Measurements from ENCODE around the gene CEND1.

The CEND1 gene

GRCh38 chr11:811446-812245 is 21.8 kb upstream of the CEND1 start:
- no peak for DNase-seq (ENCODE audit: low read depth in 2 of 2)

GRCh38 chr11:810040-810567 is 20.2 kb upstream of the CEND1 start:
- DNase-seq (ENCODE audit: low read depth in 2 of 2), result no peak

- peak; percentile 97 to 98 for DNase-seq (ENCODE audit: low read depth in 2 of 2)
Measured at GRCh38 chr11:809287-810039, 19.6 kb upstream of the CEND1 start, which contains the start of gene RPLP2. Gene RPLP2, plus strand, starts transcription at chr11:809967. Its CDS starts 268 bp downstream, at chr11:810235.

- no peak for DNase-seq (ENCODE audit: low read depth in 2 of 2)
Measured at GRCh38 chr11:808427-809286, 18.8 kb upstream of the CEND1 start.

DNA sequence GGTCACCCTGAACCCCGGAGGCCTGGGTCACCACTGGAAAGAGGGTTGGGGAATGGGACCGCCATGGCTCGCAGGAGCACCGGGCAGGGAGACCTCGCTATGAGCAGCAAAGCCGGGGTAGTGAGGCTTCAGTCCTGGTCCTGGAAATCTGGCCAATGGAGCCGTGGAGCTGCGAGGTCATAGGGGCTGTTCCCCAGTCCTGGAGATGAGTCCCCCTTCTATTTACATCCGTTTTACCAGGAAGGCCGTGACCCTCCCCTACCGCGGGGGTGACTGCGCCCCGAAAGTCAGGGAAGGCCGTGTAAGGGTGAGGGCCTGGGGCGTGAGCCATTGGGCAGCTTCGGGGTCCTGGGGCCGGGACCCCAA is 14.7 kb upstream of the CEND1 start:
- no peak for DNase-seq (ENCODE audit: low read depth in 2 of 2)

DNA sequence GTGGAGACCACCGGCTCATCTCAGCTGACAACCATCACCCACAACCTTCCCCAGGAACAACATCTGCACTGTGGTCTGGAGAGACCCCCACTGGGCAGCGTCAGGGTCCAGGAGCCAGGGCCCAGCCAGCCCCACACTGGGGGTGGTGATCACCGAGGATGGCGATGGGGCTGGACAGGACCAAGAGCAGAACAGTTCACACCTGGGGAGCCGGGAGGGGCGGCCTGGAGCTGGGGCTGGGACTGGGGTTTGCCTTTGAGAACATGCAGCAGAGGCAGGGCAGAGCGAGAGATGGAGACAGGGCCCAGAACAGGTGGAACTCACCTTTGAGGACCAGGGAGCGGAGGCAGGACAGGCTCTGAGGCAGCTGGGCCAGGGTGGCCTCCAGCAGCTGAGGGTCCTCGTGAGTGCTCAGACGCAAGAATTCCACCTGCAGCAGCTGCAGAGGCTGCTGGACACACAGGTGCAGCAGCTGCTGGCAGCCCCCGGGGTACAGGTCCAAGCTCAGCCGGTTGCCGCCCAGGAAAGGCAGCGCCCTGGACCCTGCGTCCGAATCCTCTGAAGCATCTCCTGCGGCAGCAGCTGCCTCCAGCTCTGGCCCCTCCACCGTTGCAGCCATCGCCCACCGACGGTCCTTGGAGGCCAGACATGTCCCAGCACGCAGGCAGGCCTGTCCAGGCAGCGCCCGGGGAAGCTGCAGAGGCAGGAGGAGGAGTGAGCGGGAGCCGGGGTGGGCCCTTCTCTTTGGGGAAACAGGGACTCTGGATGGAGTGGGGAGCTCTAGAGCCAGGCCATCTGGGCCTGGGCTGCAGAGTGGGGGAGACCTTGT is 14.1 kb upstream of the CEND1 start:
- no peak for DNase-seq (ENCODE audit: low read depth in 2 of 2)

DNA sequence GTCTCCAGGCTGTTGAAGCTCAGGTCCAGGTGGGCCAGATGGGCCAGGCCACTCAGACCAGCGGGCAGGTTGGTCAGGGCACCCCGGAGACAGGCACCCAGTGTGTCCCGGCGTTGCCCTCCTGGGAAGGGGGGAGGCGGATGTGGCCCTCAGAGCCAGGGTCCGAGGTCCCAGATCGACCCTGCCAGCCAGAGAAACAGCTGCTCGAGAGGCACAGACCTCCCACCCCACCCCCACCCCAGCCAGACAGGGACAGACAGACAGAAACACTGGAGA is 13.5 kb upstream of the CEND1 start:
- DNase-seq (ENCODE audit: low read depth in 2 of 2), result no peak

DNA sequence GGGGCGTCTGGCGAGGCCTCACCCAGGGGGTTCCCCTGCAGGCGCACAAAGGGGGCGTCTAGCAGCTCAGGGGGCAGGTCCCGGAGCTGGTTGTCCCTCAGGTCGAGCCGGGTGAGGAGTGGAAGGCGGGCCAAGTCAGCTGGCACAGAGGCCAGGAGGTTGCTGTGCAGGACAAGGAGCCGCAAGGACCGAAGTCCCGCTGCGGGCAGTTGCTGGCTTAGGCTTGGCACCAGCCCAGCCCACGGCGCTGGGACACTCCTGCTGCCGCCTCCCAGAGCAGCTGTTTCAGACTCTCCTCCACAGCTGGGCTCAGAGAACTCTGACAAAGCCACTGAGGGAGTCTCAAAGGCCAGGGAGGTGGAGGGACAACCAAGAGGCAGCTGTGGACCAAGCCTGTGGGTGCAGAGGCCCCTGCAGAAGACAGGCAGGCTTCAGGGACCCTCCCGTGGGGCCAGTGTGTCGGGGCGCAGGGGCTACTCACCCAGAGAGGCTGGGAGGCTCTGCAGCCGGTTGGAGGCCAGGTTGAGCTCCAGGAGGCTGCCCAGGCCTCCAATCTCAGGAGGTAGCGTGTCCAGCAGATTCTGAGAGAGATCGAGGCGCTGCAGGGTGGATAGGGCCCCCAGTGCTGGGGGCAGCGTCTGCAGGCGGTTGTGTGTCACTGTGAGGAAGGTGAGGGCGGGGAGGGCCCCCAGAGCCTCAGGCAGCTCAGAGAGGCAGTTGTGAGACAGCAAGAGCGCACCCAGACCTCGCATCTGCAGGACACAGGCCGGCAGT is 13.0 kb upstream of the CEND1 start:
- no peak for DNase-seq (ENCODE audit: low read depth in 2 of 2)

GRCh38 chr11:802018-802617 is 12.2 kb upstream of the CEND1 start:
- DNase-seq (ENCODE audit: low read depth in 2 of 2), result no peak

GRCh38 chr11:801097-801780 is 11.3 kb upstream of the CEND1 start:
- no peak for DNase-seq (ENCODE audit: low read depth in 2 of 2)

- no peak for DNase-seq (ENCODE audit: low read depth in 2 of 2)
Measured at GRCh38 chr11:800473-800872, 10.6 kb upstream of the CEND1 start.

GRCh38 chr11:799641-800316 is 9.9 kb upstream of the CEND1 start:
- no peak for DNase-seq (ENCODE audit: low read depth in 2 of 2)

GRCh38 chr11:798093-798713 is 8.3 kb upstream of the CEND1 start, which contains the start of gene SLC25A22:
Gene SLC25A22, minus strand, starts transcription at chr11:798281. Its CDS starts 3,275 bp downstream, at chr11:795006.
- DNase-seq (ENCODE audit: low read depth in 2 of 2), result peak; percentile 81 to 86

DNA sequence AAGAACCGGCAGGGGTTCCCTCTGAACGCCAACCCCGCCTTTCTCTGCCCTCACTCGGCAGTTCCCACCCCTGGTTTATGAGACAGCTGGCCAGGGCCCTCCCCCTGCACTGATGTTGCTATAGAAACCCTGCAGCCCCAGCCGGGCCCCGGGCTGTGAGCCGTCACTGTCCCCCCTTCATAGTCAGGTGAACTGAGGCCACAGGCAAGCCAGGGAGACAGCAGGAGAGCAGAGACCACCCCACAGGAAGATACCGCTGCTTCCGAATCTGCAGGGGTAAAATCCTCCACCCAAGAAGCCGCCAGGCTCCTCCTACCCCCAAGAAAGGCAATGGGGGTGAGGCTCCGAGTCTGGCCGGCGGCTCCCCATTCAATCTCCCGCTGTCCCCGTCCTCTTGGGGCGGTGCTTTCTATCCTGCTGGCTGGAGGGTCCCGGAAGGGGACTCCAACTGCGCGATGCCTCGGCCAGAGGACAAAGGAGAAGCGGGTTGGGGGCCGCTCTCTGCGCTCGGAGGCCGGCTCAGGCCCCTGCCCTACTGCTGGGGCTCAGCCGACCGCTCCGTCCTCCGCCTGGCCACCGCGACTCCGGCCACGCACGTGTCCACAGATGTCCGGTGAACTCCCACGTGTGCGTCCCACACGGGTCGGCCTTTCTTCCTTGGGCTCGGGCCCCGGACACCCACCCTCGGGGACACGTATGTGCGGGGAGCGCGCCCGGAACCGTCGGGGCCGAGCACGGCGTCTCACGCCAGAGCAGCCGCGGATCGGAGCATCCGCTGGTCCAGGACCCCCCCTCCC is 7.6 kb upstream of the CEND1 start:
- peak; percentile 64 to 72 for DNase-seq (ENCODE audit: low read depth in 2 of 2)

GRCh38 chr11:796565-797295 is 6.8 kb upstream of the CEND1 start:
- DNase-seq (ENCODE audit: low read depth in 2 of 2), result no peak

DNA sequence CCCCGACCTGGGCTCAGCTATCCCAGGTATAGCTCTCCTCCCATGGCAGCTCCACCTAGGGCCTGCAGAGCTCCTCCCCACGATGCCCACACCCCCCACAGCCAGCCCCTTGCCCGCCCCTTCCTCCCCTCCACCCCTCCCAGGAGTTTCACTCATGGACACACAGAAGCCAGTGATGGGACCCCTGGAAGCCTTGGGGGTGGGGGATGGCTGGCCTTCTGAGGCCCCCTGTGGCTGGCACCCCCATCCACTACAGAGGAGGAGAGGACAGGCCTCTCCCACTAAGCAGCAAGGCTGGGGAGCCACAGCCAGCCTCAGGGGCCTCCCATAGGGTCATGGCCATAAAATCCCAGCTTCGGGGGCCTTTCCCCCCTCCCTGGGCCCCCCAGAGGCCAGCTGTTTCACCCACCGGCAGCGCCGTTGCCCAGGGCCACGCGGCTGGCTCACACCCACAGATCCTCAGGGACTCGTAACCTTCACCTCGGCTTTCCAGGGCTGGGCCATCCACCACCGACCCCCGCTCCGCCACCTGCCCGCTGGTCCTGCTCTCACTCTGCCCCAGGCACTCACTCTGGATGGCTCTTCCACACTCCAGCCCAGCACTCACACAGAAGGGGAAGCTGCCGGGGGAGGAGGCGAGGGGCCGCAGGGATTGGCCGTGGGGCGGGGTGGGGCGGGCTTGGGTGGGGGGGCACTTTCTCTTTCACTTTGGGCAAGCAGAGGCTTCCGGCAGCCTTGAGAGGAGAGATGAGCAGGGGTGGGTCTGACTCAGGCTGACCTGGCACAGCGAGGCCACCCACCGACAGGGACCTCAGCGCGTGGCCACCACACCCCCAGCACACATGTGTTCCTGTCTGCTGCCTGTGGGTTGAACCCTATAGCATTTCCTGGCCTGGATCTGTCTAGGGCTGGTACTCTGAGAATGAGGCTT is 6.0 kb upstream of the CEND1 start:
- peak; percentile 74 to 85 for DNase-seq (ENCODE audit: low read depth in 2 of 2)

All from stimulated activated CD4-positive, alpha-beta T cell treated with anti-CD3 and anti-CD28 coated beads, Interleukin-4, amount 100 ng/mL, for 48 hours (primary cell).